Activated T-cell treated with anti-CD3 and anti-CD28 coated beads, Interleukin-2, amount 50 U/mL, for 1 hour (primary cell): Measurements from ENCODE around the gene RTF1.

Experiments
- DNase-seq: peaks from one replicate; pipeline ENCODE4 v3.0.0-alpha.2; 2020

RTF1 gene

DNA sequence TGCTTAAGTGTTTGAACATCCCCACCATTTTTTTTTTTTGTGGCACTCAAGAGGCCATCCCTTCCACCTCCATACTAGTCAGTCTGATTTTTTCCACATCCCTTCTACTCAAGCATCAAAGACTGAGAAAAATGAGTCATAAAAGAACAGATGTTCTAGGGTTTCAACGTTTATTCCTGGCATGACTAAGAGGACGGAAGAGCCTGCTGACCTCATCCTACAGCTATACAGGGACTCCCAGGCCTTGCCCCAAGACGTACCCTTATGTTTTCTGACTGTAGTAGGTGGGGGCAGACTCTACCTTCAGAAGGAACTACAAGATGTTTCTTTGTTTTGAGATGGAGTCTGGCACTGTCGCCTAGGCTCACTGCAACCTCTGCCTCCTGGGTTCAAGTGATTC lies 73.5 kb downstream of the RTF1 start:
- no peak for DNase-seq

DNA sequence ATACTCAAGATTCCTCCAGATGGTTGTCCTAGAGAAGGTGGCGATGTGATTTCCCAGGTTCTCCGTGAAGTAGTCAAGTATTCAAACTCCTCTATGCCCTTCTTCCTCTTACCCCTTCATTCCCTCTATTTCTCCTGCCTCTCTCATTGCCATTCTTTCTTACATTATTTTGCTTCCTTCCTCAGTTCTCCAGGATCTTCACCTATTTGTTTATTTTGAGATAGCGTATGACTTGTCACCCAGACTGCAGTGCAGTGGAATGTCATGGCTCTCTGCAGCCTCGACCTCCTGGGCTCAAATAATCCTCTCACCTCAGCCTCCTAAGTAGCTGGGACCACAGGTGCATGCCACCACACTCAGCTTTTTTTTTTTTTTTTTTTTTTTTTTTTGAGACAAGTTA lies 75.0 kb downstream of the RTF1 start:
- DNase-seq, result no peak

DNA sequence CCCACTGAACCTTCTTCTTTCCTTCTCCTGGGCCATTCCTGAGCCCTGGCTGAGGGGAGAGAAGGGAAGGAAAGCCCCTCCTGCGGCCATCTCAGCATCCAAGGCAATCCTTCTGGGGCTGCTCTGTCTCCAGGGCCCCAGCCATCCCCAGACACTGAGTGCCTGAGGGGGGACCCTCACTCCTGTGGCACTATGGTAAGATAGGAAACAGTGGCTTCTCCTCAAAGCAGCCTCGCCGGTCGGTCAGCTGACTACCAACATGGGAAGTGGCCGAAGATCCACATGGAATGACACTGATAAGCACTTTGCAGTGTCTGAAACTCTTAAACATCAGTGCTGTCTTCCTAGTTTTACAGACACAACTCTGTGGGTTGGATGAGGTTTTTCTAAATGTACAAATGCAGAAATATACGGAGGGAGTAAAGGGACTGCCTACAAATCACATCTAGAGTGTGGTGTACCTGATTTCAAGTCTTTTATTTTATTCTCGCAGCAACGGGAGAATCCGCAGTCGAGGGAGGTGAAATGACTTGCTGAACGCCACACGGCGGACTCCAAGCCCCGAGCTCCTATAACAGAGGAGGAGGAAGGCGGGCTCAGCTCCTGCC lies 75.8 kb downstream of the RTF1 start:
- DNase-seq, result no peak

DNA sequence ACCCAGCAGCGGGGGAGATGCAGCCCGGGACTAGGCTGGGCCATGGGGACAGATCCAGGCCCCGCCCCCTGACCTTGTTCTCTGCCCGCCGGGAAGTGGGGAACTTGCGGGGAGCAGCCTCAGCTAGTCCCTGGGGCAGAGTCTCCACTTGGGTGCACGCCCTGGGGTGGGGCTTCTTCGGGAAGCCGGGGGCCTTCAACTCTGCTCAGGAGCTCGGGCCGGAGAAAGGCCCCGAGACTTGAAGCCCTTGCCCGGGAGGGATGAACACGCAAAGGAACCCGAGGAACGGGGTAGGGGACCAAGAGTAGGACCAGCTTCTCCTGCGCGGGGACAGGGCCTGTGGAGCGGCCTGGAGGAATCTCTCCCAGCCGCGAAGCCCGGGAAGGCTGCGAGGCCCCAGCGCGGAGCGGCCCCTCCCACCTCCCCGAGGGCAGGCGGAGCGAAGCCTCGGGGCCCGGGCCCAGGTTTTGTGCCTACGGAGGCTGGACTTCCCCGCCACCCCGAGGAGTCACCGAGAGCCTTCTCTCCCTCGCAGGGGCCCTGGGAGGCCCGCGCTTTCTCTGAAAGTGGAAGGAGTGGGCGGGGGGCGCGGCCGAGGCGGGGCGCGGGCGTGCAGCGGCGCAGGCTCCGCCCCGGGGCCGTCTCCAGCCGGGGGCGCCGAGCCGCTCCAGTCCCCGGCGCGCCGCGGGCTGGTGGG lies 76.5 kb downstream of the RTF1 start, which contains the start of gene ITPKA:
Gene ITPKA, plus strand, starts transcription at position 670 of the 697 bp plus-strand sequence. CDS start 54 bp downstream, outside the sequence.
- DNase-seq, result peak; percentile 84

DNA sequence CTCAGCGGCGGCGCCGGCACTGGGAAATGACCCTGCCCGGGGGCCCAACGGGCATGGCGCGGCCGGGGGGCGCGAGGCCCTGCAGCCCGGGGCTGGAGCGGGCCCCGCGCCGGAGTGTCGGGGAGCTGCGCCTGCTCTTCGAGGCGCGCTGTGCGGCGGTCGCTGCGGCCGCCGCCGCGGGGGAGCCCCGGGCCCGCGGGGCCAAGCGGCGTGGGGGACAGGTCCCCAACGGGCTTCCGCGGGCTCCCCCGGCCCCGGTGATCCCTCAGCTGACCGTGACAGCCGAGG lies 77.0 kb downstream of the RTF1 start:
- DNase-seq, result no peak

DNA sequence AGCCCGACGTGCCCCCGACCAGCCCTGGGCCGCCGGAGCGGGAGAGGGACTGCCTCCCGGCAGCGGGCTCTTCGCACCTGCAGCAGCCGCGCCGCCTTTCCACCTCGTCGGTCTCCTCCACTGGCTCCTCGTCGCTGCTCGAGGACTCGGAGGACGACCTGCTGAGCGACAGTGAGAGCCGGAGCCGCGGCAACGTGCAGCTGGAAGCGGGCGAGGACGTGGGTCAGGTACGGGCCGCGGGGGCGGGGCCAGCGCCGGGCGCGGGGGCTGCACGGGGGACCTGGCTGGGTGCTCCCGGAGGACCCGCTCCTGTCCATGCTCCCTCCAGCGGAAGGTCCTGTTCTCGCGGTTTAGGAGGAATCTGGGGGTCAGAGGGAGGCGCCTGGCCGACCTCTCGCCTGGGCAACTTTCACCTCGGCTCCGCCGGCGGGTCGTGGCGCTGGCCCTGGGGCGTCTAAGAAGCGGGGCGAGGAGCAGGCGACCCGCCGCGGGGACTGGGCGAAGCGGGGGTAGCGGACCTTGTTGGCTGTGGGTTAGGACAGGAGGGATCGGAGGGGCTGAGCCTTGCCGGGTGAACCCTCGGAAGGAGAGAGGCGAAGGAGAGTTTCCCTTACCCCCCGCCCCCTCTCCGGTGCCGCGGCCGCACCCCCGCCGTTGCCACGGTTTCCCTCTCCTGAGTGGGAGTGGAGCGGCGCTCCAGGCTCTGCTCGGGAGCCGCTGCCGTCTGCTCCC lies 77.5 kb downstream of the RTF1 start:
- DNase-seq, result peak; percentile 64

DNA sequence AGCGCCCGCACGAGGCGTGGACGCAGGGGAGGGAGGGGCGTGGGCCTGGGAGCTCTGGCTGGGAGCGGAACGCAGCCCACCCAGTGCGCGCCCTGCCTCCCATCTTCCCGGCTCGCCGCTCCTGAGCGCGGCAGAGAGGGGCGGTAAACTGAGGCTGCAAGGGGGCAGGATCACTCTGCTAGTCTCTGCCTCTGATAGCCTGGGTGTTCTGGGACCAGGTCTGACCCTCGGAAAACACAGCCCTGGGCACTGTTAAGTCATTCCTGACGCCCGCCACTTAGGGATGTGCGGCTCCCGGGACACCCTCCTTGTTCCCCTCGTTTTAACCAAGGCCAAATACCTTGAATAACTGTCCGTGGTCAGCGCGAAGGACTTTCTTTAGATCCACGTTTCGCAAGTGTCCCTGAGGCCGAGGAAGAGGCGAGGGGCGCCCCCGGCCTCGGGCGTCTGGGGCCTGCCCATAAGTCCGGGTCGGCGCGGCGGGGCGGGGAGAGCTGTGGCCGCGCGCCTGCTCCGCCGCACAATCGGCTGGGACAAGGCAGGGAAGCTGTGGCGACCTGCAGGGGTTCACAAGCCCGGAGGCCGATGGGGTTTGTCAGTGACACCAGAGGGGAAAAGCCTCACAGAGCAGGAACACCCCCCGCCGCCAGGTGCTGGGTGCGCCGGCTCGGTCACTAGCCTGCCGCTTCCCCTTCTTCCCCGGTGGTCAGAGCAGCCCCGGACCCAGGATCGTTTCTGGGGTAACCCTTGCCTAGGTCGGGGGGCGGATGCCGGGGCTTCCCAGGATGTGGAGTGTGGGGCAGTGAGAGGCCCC lies 78.2 kb downstream of the RTF1 start:
- DNase-seq, result peak; percentile 57

DNA sequence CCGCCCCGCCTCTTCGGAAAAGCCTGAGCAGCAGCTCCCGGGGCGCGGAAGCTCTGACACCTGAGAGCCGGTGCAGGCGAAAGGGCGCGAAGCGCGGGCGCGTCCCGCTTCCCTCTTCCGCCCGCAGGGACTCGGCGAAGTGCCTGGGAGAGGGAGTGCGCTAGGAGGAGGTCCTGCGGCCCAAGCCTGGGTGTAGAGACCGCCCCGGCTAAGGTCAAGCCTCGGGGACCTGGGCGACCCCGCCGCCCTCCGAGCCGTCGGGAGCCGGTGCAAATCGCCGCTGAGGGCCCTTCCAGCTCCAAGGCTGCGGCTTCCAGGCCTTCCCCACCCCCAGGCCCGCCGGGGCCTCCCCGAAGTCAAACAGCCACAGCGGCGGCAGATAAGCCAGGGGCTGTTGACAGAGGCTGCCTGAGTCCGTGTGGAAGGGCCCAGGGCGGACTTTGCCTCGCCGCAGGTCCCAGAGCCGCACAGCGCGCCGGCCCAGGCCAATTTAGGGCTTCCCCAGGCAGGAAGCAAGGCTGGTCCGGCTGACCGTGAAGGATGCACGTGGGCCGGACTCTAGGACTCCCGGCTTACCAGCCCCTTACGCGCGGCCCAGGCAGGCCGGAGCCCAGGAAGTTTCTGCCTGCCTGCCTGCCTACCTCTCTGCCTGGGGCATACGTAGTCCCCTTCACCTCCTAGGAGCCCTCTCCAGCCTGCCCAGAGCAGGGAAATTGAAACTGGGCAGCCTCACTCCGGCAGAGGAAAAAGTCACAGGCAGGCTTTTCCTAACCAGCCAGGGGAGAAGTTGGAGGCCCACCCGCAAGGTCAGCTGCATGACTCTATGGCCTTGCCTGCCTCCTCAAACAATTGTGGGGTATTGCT lies 79.1 kb downstream of the RTF1 start:
- no peak for DNase-seq

DNA sequence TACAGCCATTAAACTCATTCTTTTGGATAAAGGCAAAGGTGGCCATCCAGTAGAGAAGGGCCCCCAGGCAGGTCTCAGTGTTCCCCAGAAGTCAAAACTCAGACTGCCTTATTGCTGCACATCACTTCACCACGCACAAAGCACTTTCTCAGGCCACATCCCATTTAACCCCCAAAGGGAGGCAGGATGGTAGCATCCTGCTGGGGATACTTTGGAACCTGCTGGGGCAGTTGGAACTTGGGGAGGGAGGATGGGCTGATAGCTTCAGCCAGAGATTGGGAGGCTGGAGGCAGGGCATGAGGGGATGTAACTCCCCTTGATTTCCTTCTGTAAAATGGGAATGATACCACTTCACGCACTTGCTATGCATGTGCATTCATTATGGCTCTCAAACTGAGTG lies 81.8 kb downstream of the RTF1 start:
- DNase-seq, result no peak

DNA sequence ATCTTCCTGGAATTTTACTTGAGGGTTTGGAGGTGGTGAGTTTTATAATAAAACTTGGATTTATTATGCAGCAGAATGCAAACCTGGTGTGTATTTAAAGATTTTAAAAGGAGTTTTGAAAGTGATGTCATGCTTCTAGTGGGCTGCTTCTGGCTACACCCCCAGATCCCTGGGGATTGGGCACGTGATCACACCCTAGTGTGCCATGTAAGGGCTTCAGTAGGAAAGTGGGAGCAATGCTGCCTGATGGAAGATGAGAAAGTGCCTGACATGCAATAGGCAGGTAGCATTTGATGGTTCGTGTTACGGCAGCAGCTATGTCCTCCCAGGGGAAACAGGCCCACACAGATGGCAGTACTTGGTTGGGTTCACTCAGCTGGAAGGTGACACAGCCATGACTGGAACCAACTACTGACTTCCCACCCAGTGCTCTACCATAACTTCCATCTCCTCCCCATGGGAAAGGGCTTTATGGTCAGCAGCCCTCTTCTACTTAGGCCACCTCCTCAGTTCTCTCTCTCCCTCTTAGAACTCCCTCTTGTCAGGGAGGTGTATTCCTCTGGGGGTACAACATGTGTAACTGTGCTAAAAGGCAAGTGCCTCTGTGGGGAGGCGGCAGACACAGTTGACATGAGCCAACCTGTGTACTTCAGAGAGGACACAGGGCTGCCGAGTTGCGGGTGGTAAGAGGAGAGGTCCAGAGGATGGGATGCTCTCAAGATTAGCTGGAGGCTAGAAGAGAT lies 82.4 kb downstream of the RTF1 start:
- no peak for DNase-seq

DNA sequence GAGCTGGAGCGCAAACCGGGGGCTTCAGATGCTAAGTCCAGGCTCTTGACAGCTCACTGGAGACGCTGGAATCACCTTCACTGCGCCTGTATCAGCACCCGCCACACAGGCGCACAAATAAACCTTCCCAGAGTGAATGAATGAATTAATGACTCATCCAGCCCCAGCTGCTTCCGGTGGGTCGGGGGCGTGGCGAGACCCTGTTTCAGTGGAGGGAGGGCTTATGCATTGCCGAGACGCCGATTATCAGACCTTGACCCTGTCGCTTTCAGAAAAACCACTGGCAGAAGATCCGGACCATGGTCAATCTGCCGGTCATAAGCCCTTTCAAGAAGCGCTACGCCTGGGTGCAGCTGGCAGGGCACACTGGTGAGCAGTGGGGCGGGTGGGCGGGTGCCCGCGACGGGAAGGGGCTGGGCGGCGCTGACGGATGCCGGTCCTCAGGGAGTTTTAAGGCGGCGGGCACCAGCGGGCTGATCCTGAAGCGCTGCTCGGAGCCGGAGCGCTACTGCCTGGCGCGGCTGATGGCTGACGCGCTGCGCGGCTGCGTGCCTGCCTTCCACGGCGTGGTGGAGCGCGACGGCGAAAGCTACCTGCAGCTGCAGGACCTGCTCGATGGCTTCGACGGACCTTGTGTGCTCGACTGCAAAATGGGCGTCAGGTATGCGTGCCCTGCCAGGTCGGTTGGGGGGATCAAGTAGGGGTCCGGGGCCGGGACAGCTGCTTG lies 84.5 kb downstream of the RTF1 start:
- DNase-seq, result peak; percentile 58

DNA sequence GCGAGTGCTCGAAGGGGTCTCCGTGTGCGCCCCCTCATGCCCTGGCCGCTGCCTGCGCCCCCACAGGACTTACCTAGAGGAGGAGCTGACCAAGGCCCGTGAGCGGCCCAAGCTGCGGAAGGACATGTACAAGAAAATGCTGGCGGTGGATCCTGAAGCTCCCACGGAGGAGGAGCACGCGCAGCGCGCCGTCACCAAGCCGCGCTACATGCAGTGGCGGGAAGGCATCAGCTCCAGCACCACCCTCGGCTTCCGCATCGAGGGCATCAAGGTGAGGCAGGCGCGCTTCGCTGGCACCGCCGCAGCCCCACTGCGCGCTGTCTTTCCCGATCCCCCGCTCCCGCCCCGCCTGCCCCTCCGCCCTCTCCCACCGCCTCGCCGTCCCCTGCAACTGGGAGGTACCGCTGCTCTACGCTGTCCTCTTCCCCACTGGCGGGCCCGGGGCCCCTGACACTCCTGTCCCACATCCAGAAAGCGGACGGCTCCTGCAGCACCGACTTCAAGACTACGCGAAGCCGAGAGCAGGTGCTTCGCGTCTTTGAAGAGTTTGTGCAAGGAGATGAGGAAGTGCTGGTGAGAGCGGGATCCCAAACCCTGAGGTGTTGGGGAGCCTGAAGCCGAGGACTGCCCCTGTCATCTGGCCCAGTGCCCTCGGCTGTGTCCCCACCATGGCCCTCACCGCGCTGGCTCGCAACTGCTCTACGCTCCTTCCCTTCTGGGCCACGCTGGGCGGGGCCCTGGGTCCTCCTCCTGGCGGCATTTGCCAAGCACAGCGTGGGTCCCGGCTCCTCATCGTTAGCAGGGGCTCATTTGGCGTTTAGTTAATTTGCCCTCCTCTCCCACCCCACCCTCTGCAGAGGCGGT lies 85.3 kb downstream of the RTF1 start:
- peak; percentile 51 for DNase-seq

DNA sequence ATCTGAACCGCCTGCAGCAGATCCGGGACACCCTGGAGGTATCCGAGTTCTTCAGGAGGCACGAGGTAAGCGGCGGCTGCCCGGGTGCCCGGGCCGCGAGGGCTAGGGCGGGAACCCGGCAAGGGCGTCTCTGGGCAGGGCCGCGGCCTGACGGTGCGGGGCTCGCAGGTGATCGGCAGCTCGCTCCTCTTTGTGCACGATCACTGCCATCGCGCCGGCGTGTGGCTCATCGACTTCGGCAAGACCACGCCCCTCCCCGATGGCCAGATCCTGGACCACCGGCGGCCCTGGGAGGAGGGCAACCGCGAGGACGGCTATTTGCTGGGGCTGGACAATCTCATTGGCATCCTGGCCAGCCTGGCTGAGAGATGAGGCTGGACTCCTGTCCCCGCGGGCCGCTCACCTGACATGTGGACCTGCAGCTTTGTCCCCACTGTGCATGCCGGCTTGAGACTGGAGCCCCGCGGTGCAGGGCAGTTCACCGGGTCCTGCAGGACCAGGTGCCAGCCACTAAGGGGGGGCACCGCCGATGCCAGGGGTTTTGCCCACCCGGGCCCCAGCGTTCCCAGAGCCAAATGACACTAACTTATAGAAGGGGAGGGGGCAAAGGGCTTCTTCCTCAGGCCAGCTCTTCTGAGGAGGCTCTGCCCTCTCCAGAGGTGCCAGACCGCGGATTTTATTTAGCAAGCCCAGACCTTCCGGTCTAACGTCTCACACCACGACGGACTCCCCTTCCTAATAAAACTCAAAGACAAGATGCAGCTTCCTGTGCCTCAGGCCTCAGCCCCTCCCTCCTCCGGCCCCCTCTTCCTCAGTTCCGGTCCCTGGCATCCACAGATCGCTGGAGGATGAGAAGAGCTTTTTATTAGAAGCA lies 86.1 kb downstream of the RTF1 start:
- no peak for DNase-seq

DNA sequence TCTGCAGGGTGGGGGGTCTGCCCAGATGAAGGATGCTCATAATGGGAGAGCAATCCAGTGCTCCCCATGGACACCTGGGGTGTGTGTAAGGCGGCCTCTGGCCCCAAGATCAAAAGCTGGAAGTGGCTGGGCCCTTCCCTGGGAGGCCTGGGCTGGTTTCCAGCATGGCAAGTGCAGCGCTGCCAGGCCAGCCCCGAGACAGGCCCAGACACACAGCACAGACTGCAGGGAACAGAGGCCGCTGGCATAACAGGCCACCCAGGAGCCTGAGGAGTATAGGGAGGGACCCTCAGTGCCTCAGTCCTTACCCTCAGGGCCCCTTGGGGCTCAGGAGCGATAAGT lies 86.7 kb downstream of the RTF1 start:
- DNase-seq, result no peak

DNA sequence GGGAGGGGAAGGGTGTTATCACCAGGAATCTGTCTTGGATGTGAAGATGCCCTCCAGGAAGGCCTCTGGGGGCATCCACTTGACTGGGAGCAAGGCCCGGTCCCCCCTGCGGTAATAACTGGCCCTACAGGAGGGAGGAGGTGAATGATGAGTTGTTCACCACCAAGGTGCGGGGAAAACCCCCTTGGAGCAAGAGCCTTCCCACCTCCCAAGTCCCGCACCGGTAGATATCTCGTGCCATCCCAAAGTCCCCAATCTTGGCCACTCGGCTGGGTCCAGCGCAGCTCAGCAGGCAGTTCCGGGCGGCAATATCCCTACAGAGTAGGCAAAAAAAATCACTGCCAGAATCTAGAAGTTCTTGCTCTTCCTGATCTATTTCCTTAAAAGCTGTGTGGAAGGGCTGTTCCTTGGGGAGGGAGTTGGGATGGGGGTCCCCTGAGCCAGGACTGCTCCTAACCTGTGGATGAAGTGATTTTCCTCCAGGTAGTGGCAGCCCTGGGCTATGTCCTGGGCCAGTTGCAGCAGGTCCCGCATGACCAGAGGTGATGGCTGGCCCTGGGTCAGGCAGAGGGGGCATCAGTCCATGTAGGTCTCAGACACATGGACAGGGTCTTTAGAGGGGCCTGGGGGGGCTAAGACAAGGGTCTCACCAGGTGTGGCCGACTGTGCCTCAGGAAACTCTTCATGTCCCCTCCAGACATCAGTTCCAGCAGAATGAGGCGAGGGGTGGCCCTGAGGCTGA lies 88.0 kb downstream of the RTF1 start:
- no peak for DNase-seq

DNA sequence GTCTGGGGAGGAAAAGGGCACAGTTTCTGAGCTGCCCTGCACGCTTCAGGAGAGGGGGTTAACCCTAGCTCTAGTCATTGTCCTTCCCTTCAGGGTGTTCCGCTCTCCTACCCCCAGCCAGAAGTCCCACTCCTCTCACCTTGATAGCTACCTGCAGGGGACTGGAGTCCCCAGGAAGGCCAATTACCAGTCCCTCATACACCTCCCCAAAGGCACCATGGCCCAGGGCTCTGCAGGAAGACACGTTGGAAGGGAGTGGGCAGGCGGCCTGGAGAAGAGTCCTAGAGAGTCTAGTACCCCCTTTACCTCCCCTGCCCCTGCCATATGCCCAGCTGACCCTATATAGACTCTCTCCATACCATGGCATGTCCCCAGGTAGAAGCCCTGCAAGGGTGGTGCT lies 88.9 kb downstream of the RTF1 start:
- DNase-seq, result no peak

DNA sequence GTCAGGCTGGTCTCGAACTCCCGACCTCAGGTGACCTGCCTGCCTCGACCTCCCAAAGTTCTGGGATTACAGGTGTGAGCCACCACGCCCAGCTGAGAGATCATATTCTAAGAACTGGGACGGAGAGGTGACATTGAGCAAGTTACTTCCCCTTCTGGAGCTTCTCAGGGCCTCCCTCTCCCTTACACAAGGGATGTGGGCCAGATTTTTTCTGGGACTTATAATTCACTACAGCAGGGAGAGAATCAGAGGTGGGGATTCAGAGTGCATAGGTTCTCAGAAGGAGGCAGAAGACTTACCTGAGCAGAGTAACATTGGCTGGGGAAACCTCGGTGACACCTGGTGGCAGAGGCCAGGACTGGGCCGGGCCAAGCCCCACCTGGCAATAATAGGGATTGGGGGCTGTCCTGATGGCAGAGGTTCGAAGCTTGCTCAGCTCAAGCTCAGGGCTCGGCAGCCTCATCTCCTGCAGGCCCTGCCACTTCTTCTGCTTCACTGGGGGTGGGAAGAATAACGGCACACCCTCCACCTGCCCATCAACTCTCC lies 90.0 kb downstream of the RTF1 start:
- DNase-seq, result no peak

DNA sequence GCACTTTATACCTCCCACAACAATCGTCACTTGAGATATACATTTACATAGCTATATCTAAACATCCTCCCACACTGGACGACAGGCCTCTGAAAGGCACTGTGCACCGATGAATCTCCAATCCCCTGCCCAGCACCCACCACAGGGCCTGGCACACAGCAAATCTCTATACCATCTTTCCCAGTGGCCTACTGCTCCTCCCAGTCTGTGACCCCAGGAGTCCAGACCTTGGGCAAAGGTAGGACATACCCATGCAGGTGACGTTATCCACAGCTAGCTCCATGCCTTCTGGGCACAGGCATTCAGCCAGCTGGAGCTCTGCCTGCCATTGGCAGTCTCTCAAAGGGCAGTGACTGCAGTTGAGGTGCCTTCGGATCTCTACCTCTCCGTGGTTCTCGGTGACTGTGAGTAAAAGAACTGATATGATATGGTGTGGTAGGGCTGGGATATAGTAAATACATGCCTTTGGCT lies 91.0 kb downstream of the RTF1 start:
- DNase-seq, result no peak
